Measurements from ENCODE around the gene ROR2.

Gene ROR2

DNA sequence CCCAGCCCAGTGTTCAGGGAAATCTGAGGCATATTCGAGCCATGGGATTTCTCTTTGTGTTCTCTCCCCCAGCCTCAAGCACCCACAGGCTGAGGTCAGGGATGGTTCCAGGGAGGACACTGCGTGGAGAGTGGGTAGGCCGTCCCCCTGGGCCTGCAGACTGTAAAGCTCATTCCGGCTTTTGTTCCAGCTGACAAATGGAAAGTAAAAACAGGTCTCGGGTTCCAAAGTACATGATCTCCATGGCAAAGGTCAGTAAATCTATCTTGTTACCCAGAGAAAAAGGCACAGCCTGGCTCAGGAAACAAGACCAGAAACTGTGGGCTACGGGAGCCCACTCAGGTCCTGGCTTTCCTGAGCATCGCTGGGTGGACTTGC, 116.2 kb downstream of the ROR2 start:
- Histone ChIP-seq H3K9me3 (ENCODE audit: insufficient read depth, low read length) (no peaks in the 10 kb centered on the region), H3K79me2 (ENCODE audit: insufficient read depth, low read length) (no peaks in the 10 kb centered on the region), H3K27me3 (ENCODE audit: low read length) (no peaks in the 10 kb centered on the region), H3K9me2 (replicated peaks; ENCODE audit: insufficient read depth, low read length) (no peaks in the 10 kb centered on the region), H3F3A (ENCODE audit: insufficient read depth) (no peaks in the 10 kb centered on the region), H3K9ac (ENCODE audit: low read length) (no peak overlapping the region), H2AFZ (ENCODE audit: low read depth, low read length, severe bottlenecking) (no peak overlapping the region), H3K36me3 (ENCODE audit: low read length) (no peaks in the 10 kb centered on the region), H3K4me2 (ENCODE audit: low read depth, low read length, poor library complexity, severe bottlenecking) (no peak overlapping the region), H3K27ac (ENCODE audit: low read depth, low read length) (no peak overlapping the region), H3K4me3 (ENCODE audit: insufficient read depth, low read length, poor library complexity, severe bottlenecking) (no peak overlapping the region), H4K20me1 (ENCODE audit: low read depth, low read length) (no peaks in the 10 kb centered on the region)
- TF ChIP-seq EZH2phosphoT487 (conservative IDR thresholded peaks at IDR 0.05; ENCODE audit: low read length): no peak

DNA sequence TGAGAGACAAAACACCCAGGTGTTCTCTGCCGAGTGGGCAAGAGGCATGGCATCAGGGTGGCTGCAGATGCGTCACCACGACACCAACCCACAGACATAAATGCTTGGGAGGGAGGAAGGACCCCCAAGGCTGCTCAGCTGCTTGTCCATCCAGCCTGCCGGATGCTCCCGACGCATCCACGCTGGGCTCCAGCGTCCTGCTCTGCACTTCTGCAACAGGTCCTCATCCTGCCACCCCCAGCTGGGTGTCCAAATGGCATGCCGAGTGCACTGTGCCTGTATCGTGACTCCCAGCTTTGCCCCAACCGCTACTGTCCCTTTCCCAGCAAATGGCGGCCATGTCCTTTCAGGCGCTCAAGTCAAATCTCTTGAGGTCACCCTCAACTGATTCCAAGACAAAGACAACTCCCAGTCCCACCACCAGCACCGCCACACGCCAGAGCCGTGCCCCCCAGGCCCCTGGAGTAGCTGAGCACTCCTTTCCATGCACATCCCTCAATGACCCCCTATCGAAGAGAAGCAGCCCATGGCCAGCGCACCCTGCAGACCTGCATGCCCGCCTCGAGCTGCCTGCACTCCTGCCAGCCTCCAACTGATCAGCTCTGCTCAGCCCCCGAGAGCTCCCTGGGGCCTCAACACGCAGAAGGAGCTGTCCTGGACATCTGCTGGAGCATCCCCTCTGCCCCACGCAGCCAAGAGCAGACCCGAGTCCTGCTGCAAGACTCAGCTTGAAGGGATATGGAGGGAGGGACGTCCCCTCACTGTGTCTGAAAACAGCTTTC, 116.7 kb downstream of the ROR2 start:
- H3K4me2 ChIP-seq (ENCODE audit: low read depth, low read length, poor library complexity, severe bottlenecking): no peak overlapping the region
- no peaks in the 10 kb centered on the region for H3K9me2 ChIP-seq (replicated peaks; ENCODE audit: insufficient read depth, low read length)
- H4K20me1 ChIP-seq (ENCODE audit: low read depth, low read length): no peaks in the 10 kb centered on the region
- no peak overlapping the region for H3K27ac ChIP-seq (ENCODE audit: low read depth, low read length)
- H3K4me3 ChIP-seq (ENCODE audit: insufficient read depth, low read length, poor library complexity, severe bottlenecking): no peak overlapping the region
- H3K79me2 ChIP-seq (ENCODE audit: insufficient read depth, low read length): no peaks in the 10 kb centered on the region
- H2AFZ ChIP-seq (ENCODE audit: low read depth, low read length, severe bottlenecking): no peak overlapping the region
- H3K9me3 ChIP-seq (ENCODE audit: insufficient read depth, low read length): no peaks in the 10 kb centered on the region
- H3K27me3 ChIP-seq (ENCODE audit: low read length): no peaks in the 10 kb centered on the region
- TF ChIP-seq, protein P1, sequence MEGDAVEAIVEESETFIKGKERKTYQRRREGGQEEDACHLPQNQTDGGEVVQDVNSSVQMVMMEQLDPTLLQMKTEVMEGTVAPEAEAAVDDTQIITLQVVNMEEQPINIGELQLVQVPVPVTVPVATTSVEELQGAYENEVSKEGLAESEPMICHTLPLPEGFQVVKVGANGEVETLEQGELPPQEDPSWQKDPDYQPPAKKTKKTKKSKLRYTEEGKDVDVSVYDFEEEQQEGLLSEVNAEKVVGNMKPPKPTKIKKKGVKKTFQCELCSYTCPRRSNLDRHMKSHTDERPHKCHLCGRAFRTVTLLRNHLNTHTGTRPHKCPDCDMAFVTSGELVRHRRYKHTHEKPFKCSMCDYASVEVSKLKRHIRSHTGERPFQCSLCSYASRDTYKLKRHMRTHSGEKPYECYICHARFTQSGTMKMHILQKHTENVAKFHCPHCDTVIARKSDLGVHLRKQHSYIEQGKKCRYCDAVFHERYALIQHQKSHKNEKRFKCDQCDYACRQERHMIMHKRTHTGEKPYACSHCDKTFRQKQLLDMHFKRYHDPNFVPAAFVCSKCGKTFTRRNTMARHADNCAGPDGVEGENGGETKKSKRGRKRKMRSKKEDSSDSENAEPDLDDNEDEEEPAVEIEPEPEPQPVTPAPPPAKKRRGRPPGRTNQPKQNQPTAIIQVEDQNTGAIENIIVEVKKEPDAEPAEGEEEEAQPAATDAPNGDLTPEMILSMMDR (IDR thresholded peaks at IDR 0.05; ENCODE audit: insufficient read depth, low read length, poor library complexity, severe bottlenecking): no peak
- no peak for TF ChIP-seq EZH2phosphoT487 (conservative IDR thresholded peaks at IDR 0.05; ENCODE audit: low read length)
- H3K9ac ChIP-seq (ENCODE audit: low read length): no peak overlapping the region
- H3F3A ChIP-seq (ENCODE audit: insufficient read depth): no peaks in the 10 kb centered on the region
- H3K36me3 ChIP-seq (ENCODE audit: low read length): no peaks in the 10 kb centered on the region

DNA sequence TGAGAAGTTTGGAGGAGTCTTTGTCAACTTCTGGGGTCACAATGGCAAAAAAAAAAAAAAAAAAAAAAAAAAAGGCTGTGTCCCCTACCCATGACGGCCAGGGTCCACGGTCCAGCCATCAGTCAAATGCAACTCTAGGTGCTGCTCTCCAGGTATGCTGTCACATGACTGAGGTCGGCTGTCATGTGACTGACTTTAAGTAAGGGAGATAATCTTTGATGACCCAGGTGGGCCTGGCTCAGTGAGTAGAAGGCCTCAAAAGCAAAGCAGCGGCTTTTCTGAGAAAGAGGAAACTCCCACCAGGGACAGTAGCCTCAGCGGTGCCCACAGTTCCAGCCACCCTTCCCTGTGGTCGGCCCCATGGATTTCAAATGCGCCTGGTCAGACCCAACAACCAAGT, 117.7 kb downstream of the ROR2 start:
- Histone ChIP-seq H3K9me2 (replicated peaks; ENCODE audit: insufficient read depth, low read length) (no peaks in the 10 kb centered on the region), H3K9ac (ENCODE audit: low read length) (no peak overlapping the region), H2AFZ (ENCODE audit: low read depth, low read length, severe bottlenecking) (no peak overlapping the region), H4K20me1 (ENCODE audit: low read depth, low read length) (no peaks in the 10 kb centered on the region), H3K9me3 (ENCODE audit: insufficient read depth, low read length) (no peaks in the 10 kb centered on the region), H3K79me2 (ENCODE audit: insufficient read depth, low read length) (no peaks in the 10 kb centered on the region), H3K27me3 (ENCODE audit: low read length) (no peaks in the 10 kb centered on the region), H3K4me2 (ENCODE audit: low read depth, low read length, poor library complexity, severe bottlenecking) (no peak overlapping the region), H3F3A (ENCODE audit: insufficient read depth) (no peaks in the 10 kb centered on the region), H3K4me3 (ENCODE audit: insufficient read depth, low read length, poor library complexity, severe bottlenecking) (no peak overlapping the region), H3K36me3 (ENCODE audit: low read length) (no peaks in the 10 kb centered on the region), H3K27ac (ENCODE audit: low read depth, low read length) (no peak overlapping the region)
- TF ChIP-seq, protein P1 (IDR thresholded peaks at IDR 0.05; ENCODE audit: insufficient read depth, low read length, poor library complexity, severe bottlenecking): no peak
- TF ChIP-seq EZH2phosphoT487 (conservative IDR thresholded peaks at IDR 0.05; ENCODE audit: low read length): no peak

DNA sequence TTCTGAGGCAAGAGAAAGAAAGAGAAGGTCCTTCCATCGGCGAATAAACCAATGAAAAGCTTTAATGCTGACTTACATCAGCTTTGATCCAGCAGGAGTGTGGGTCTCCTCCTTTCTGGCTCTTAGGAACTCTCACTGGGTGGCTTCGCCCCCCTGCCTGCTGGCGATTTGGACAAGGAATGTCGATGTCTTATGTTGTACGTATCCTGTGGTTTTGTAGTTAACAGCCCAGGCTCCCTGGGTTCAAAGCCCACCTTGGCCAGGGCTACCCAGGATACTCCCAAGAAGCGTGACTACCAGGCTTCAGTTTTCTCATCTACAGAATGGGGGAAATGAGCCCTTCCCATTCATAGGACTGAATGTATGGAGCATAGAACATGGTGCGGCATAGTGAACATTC, 124.2 kb downstream of the ROR2 start:
- no peak overlapping the region for H3K4me2 ChIP-seq (ENCODE audit: low read depth, low read length, poor library complexity, severe bottlenecking)
- TF ChIP-seq EZH2phosphoT487 (conservative IDR thresholded peaks at IDR 0.05; ENCODE audit: low read length): no peak
- TF ChIP-seq, protein P1 (IDR thresholded peaks at IDR 0.05; ENCODE audit: insufficient read depth, low read length, poor library complexity, severe bottlenecking): no peak
- H3K9ac ChIP-seq (ENCODE audit: low read length): no peak overlapping the region

More for the DNA sequence above, 124.2 kb downstream of the ROR2 start:
- Histone ChIP-seq H3K27ac (ENCODE audit: low read depth, low read length) (no peak overlapping the region), H4K20me1 (ENCODE audit: low read depth, low read length) (no peaks in the 10 kb centered on the region), H3K79me2 (ENCODE audit: insufficient read depth, low read length) (no peaks in the 10 kb centered on the region), H3K9me2 (replicated peaks; ENCODE audit: insufficient read depth, low read length) (no peaks in the 10 kb centered on the region), H2AFZ (ENCODE audit: low read depth, low read length, severe bottlenecking) (no peak overlapping the region), H3K9me3 (ENCODE audit: insufficient read depth, low read length) (no peaks in the 10 kb centered on the region), H3F3A (ENCODE audit: insufficient read depth) (no peaks in the 10 kb centered on the region), H3K36me3 (ENCODE audit: low read length) (no peaks in the 10 kb centered on the region), H3K27me3 (ENCODE audit: low read length) (no peaks in the 10 kb centered on the region), H3K4me3 (ENCODE audit: insufficient read depth, low read length, poor library complexity, severe bottlenecking) (no peak overlapping the region)
